DMS153 (cell line): ENCODE data around the gene OSBPL2.

ENCODE experiments used
- DNase-seq: peaks from one replicate; lab custom pipeline; 2025; lab: John Stamatoyannopoulos, UW

Gene OSBPL2

GRCh38 chr20:62326959-62327725, 88.8 kb downstream of the OSBPL2 start:
- no peak for DNase-seq

GRCh38 chr20:62327726-62328495, 89.6 kb downstream of the OSBPL2 start:
- no peak for DNase-seq

- DNase-seq = no peak
Measured at GRCh38 chr20:62328684-62329388, 90.5 kb downstream of the OSBPL2 start.

- DNase-seq = no peak
Measured at GRCh38 chr20:62329389-62330377, 91.4 kb downstream of the OSBPL2 start.

- no peak for DNase-seq
Measured at GRCh38 chr20:62330576-62331317, 92.4 kb downstream of the OSBPL2 start.

- DNase-seq = no peak
Measured at GRCh38 chr20:62331347-62331746, 93.0 kb downstream of the OSBPL2 start.

GRCh38 chr20:62332421-62332820, 94.1 kb downstream of the OSBPL2 start:
- no peak for DNase-seq

- no peak for DNase-seq
Measured at GRCh38 chr20:62332989-62333819, 94.9 kb downstream of the OSBPL2 start.

- no peak for DNase-seq
Measured at GRCh38 chr20:62333820-62334595, 95.7 kb downstream of the OSBPL2 start.

- DNase-seq = no peak
Measured at GRCh38 chr20:62334881-62335280, 96.6 kb downstream of the OSBPL2 start.

GRCh38 chr20:62335532-62335931, 97.2 kb downstream of the OSBPL2 start:
- DNase-seq = no peak

- no peak for DNase-seq
Measured at GRCh38 chr20:62336329-62336728, 98.0 kb downstream of the OSBPL2 start.

- DNase-seq = no peak
Measured at GRCh38 chr20:62336775-62337557, 98.6 kb downstream of the OSBPL2 start.

- no peak for DNase-seq
Measured at GRCh38 chr20:62337558-62338293, 99.4 kb downstream of the OSBPL2 start.

- no peak for DNase-seq
Measured at GRCh38 chr20:62338294-62338620, 99.9 kb downstream of the OSBPL2 start.

- DNase-seq = no peak
Measured at GRCh38 chr20:62339647-62340062, 101.3 kb downstream of the OSBPL2 start.

GRCh38 chr20:62342910-62343309, 104.6 kb downstream of the OSBPL2 start:
- peak; percentile 13 for DNase-seq

- no peak for DNase-seq
Measured at GRCh38 chr20:62344092-62344491, 105.8 kb downstream of the OSBPL2 start.
